HepG2 (cell line): Measurements from ENCODE around the gene GPR17. TPM values are rescaled to one million over a fixed set of nuclear protein-coding genes. Genes with fewer than 3 reads are reported as not detected.

Experiments
- ATAC-seq: fragments of 200-7000 bp; cut with Tn5 transposase; 3 replicates; pipeline ENCODE4 v1.9.1; 2020; ENCODE audit warnings: mild to moderate bottlenecking, moderate library complexity
- BruUV-seq: library from RNA; stranded (reverse); fragments of 400-500 nt; replicated peaks from 2 replicates; lab custom pipeline; 2021; lab: Mats Ljungman, UMichigan
- CTCF ChIA-PET: fragments of 300-600 bp; formaldehyde crosslinking; extraction: SDS; loops from one replicate; lab custom pipeline; 2021; ENCODE audit warnings: low total read pairs, inconsistent platforms, low intra/inter-chr PET ratio; lab: Yijun Ruan, JAX
- POLR2A ChIA-PET: fragments of 350-600 bp; sonication (Branson Sonifier 250); formaldehyde crosslinking; loops from one replicate; lab custom pipeline; 2020; ENCODE audit warnings: antibody characterized with exemption, inconsistent platforms; lab: Yijun Ruan, JAX
- DNase-seq: peaks from one replicate; pipeline ENCODE4 v3.0.0-alpha.2; 2015; ENCODE audit warnings: low spot score
- FAIRE-seq: peaks from 3 replicates; lab custom pipeline; 2011; peaks lifted over from hg19 to GRCh38; lab: Jason Lieb, UNC
- H2AFZ ChIP-seq: one replicate; pipeline ENCODE4 v1.6.1; 2011; ENCODE audit warnings: low read length, inconsistent platforms
- H3K27ac ChIP-seq: fragments of 300-600 bp; 3 replicates; pipeline ENCODE4 v1.8.0; 2011; ENCODE audit warnings: mixed run types, mild to moderate bottlenecking, mixed read lengths, low read length, inconsistent platforms; ENCODE audit not compliant: insufficient read depth; ENCODE audit errors: extremely low read length
- H3K27me3 ChIP-seq, 2 experiments: fragments of 200-600 bp in 1 of 2; 2 replicates in 1 of 2; 3 replicates in 1 of 2; pipeline versions ENCODE4 v1.6.0 to v1.8.0; 2011; ENCODE audit warnings: low read length in 2 of 2, mild to moderate bottlenecking in 2 of 2, moderate library complexity in 2 of 2, inconsistent platforms in 1 of 2; ENCODE audit not compliant: insufficient read depth in 2 of 2, control insufficient read depth in 1 of 2
- H3K36me3 ChIP-seq, 2 experiments: fragments of 200-600 bp in 1 of 2; replicated peaks in 1 of 2; 2 replicates in 1 of 2; 3 replicates in 1 of 2; pipeline versions ENCODE4 v1.5.1 to v1.8.0; 2011; ENCODE audit warnings: low read length in 2 of 2, inconsistent platforms in 1 of 2; ENCODE audit not compliant: insufficient read depth in 2 of 2, control insufficient read depth in 1 of 2
- H3K4me1 ChIP-seq: 2 replicates; pipeline ENCODE4 v1.5.1; 2012; ENCODE audit warnings: low read length, inconsistent platforms; ENCODE audit not compliant: insufficient read depth
- H3K4me2 ChIP-seq: 2 replicates; pipeline ENCODE4 v1.6.0; 2011; ENCODE audit warnings: low read depth, low read length, inconsistent platforms
- H3K4me3 ChIP-seq, 3 experiments: fragments of 200-600 bp in 1 of 3; sonication (generic), shearing (Covaris generic) in 1 of 3; replicated peaks in 1 of 3; 2 replicates each; pipeline ENCODE4 v1.5.1; 2011 to 2016; ENCODE audit warnings: low read length in 3 of 3, inconsistent platforms in 2 of 3, low read depth in 2 of 3, mild to moderate bottlenecking in 2 of 3, control low read depth in 1 of 3, mixed read lengths in 1 of 3; ENCODE audit not compliant: insufficient read depth in 1 of 3
- H3K79me2 ChIP-seq: one replicate; pipeline ENCODE4 v1.6.1; 2011; ENCODE audit warnings: low read length, inconsistent platforms; ENCODE audit not compliant: insufficient read depth
- H3K9ac ChIP-seq: 2 replicates; pipeline ENCODE4 v1.6.0; 2011; ENCODE audit warnings: mild to moderate bottlenecking, low read depth, low read length, inconsistent platforms; ENCODE audit not compliant: insufficient read depth
- H3K9me3 ChIP-seq: 2 replicates; pipeline ENCODE4 v1.5.1; 2012; ENCODE audit warnings: mild to moderate bottlenecking, low read length
- H4K20me1 ChIP-seq: 2 replicates; pipeline ENCODE4 v1.6.0; 2011; ENCODE audit warnings: inconsistent platforms, mild to moderate bottlenecking, low read length, moderate library complexity; ENCODE audit not compliant: insufficient read depth
- CBFB ChIP-seq: sonication (generic); formaldehyde crosslinking; IDR thresholded peaks from 2 replicates; pipeline ENCODE4 v1.4.0; 2020; ENCODE audit warnings: missing genetic modification reagents
- GATAD1 ChIP-seq: IDR thresholded peaks from 2 replicates; pipeline ENCODE4 v1.6.1; 2016; ENCODE audit warnings: missing genetic modification reagents, missing compliant biosample characterization
- NFKBIZ ChIP-seq: IDR thresholded peaks from 2 replicates; pipeline ENCODE4 v1.6.1; 2018; ENCODE audit warnings: missing genetic modification reagents, missing compliant biosample characterization
- SNAI1 ChIP-seq: sonication (generic); formaldehyde crosslinking; IDR thresholded peaks from 2 replicates; pipeline ENCODE4 v1.5.0; 2020; ENCODE audit warnings: mild to moderate bottlenecking, missing genetic modification reagents, borderline replicate concordance
- ZFP62 ChIP-seq: sonication (generic); formaldehyde crosslinking; IDR thresholded peaks from 2 replicates; pipeline ENCODE4 v1.4.0; 2020; ENCODE audit warnings: missing genetic modification reagents
- ZNF34 ChIP-seq: sonication (generic); formaldehyde crosslinking; IDR thresholded peaks from 2 replicates; pipeline ENCODE4 v1.4.0; 2020; ENCODE audit warnings: mild to moderate bottlenecking, missing genetic modification reagents, borderline replicate concordance
- WGBS: methylation state at CpG from one replicate; pipeline ENCODE4 v1.1.6; 2017; ENCODE audit warnings: low lambda C conversion rate; 5-methylcytosine and 5-hydroxymethylcytosine counted together
- in situ Hi-C: cut with HindIII; loops from 2 replicates; pipeline ENCODE4 v1.10.0; 2017; ENCODE audit warnings: low pct_unique_long_range_greater_than_20kb; ENCODE audit not compliant: extremely low pct_ligation_motif_present
- intact Hi-C: fragments of 100-400 bp; cut with micrococcal nuclease; formaldehyde crosslinking; loops from one replicate; pipeline ENCODE4 v1.10.0; 2022; ENCODE audit not compliant: unreplicated experiment
- polyA plus RNA-seq, 8 experiments: library from polyadenylated mRNA; depleted of rRNA in 3 of 8; stranded (reverse) in 7 of 8; unstranded in 1 of 8; fragments of >200 nt; fragmentation: Illumina TruSeq in 4 of 8; extraction: Trizol in 4 of 8; gene quantifications; 2 replicates each; pipeline versions ENCODE4 v1.2.1 to v1.2.3, GENCODE V29; 2011 to 2016; ENCODE audit warnings: low read depth in 4 of 8, missing spikeins in 1 of 8, mixed read lengths in 1 of 8; ENCODE audit not compliant: insufficient read depth in 1 of 8
- total RNA-seq, 5 experiments: library from RNA; depleted of rRNA; stranded (reverse); fragments of >200 nt; fragmentation: Illumina TruSeq; extraction: Trizol; gene quantifications; 2 replicates each; pipeline ENCODE4 v1.2.3, GENCODE V29; 2016; ENCODE audit warnings: low read depth in 1 of 5
- TF ChIP-seq, protein P1 (sequence below): sonication (generic); formaldehyde crosslinking; IDR thresholded peaks from 2 replicates; pipeline ENCODE4 v1.5.0; 2020; ENCODE audit warnings: mild to moderate bottlenecking, low read depth, missing genetic modification reagents, borderline replicate concordance

The GPR17 gene
- total and polyA plus RNA-seq, 2 of the 13 experiments (the other 11 are each of a cell fraction or from before 2014, with no cell fraction given), result not detected

DNA sequence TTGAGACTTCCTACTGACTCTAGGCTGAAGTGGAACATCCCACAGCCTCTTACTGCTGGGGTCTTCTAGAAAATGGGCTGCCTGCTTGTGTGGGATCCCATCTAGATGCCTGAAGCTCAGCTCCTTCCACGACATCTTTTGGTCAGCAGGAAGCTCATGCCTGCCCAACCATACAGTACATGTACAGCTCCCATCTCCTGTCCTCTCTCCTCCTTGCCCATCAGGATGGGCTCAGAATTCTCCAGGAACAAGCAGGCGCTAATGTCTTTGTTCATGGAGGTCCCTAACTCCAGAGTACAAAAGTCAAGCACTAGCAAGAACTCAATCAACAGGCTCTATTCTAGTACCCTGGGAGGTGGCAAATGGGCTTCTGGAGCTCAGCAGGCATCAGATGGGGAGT lies 31.7 kb upstream of the GPR17 start (continued):
- TF ChIP-seq, protein P1, sequence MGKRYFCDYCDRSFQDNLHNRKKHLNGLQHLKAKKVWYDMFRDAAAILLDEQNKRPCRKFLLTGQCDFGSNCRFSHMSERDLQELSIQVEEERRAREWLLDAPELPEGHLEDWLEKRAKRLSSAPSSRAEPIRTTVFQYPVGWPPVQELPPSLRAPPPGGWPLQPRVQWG (CRISPR knock-in tag), result no peak
- TF ChIP-seq NFKBIZ (CRISPR knock-in tag), result no peak
- no peak for TF ChIP-seq ZFP62 (CRISPR knock-in tag)
- no peak for TF ChIP-seq ZNF34 (CRISPR knock-in tag)

DNA sequence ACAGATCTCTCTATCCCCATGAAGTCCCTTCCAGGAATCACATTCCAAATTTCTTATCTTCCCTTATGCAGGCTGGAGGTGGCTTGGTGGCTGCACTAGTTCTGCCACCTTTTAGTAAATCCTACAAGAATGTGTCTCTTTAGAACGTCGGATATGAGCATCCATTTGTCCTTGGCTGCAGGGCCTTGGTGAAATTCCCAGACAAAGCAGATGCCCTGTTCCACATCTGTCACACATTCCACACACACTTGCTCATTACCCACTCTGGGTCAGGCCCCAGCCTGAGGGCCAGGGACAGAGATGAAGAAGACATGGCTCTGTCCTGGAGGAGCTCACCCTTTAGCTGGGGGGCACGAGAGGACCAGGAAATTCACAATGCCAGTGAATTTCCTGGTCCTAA lies 31.2 kb upstream of the GPR17 start:
- no peak for FAIRE-seq
- Histone ChIP-seq H3K4me2 (no peak overlapping the region), H3K4me1 (no peaks in the 10 kb centered on the region), H3K79me2 (no peaks in the 10 kb centered on the region), H3K9ac (no peak overlapping the region)
- POLR2A ChIA-PET, result no interaction called here
- TF ChIP-seq GATAD1 (no peak), CBFB (CRISPR knock-in tag) (no peak), SNAI1 (CRISPR knock-in tag) (no peak)
- TF ChIP-seq, all 625 proteins: peak for 0
- no TSS peak for BruUV-seq
- CTCF ChIA-PET, result no interaction called here
- no peaks in the 10 kb centered on the region for H3K9me3 ChIP-seq
- no peaks in the 10 kb centered on the region for H3K36me3 ChIP-seq
- H2AFZ ChIP-seq, result no peak overlapping the region
- 5% methylated on average over 3 of the region's 3 CpGs for WGBS
- ATAC-seq (no peak), DNase-seq (no peak)
- intact Hi-C loops (no loop called here), in situ Hi-C loops (no loop called here)
- no peaks in the 10 kb centered on the region for H4K20me1 ChIP-seq
- H3K4me3 ChIP-seq, result no peak overlapping the region
- no peak overlapping the region for H3K27ac ChIP-seq
- peaks cover 13 to 84% of the 10 kb centered on the region in 2 experiments for H3K27me3 ChIP-seq
